ENCODE measurements around the gene IFI27L1. TPM values are rescaled to one million over a fixed set of nuclear protein-coding genes. Genes with fewer than 3 reads are reported as not detected.

The IFI27L1 gene
- polyA plus RNA-seq, 1 donor from 2014 or later = 37.9 TPM

- Histone ChIP-seq H3K9me2 (ENCODE audit: insufficient read depth, low read length) (no peaks in the 10 kb centered on the region), H3K36me3 (ENCODE audit: insufficient read depth, low read length) (no peaks in the 10 kb centered on the region), H3K9me3 (ENCODE audit: low read length) (no peaks in the 10 kb centered on the region), H3K79me2 (replicated peaks; ENCODE audit: insufficient read depth, low read length) (no peaks in the 10 kb centered on the region), H3K4me2 (ENCODE audit: low read length) (no peak overlapping the region), H3K4me3 (ENCODE audit: low read length) (no peak overlapping the region), H3K9ac (ENCODE audit: low read length) (no peak overlapping the region), H4K20me1 (ENCODE audit: insufficient read depth) (no peaks in the 10 kb centered on the region), H3K27me3 (ENCODE audit: insufficient read depth, low read depth, low read length) (no peaks in the 10 kb centered on the region), H2AFZ (ENCODE audit: low read depth, low read length) (no peak overlapping the region), H3K27ac (ENCODE audit: low read length) (no peak overlapping the region), H3F3A (ENCODE audit: insufficient read depth, low read length, poor library complexity, severe bottlenecking) (no peaks in the 10 kb centered on the region)
- TF ChIP-seq REST (IDR thresholded peaks at IDR 0.05; ENCODE audit: borderline replicate concordance) = no peak
- no peak for TF ChIP-seq EZH2 (IDR thresholded peaks at IDR 0.05; ENCODE audit: borderline replicate concordance, insufficient read depth, low read length, poor library complexity, severe bottlenecking)
- TF ChIP-seq RAD21 (conservative IDR thresholded peaks at IDR 0.05) = no peak
- TF ChIP-seq EP300 (conservative IDR thresholded peaks at IDR 0.05; ENCODE audit: poor library complexity, severe bottlenecking) = no peak
- no peak for TF ChIP-seq TAF1 (IDR thresholded peaks at IDR 0.05; ENCODE audit: low read depth)
- TF ChIP-seq POLR2AphosphoS5 (IDR thresholded peaks at IDR 0.05) = no peak
- no peak for TF ChIP-seq SMC3 (conservative IDR thresholded peaks at IDR 0.05; ENCODE audit: poor library complexity)
- TF ChIP-seq CTCF (IDR thresholded peaks at IDR 0.05; ENCODE audit: poor library complexity, severe bottlenecking) = no peak
- TF ChIP-seq MXI1 (conservative IDR thresholded peaks at IDR 0.05; ENCODE audit: poor library complexity, severe bottlenecking) = no peak
Measured at GRCh38 chr14:94115631-94116030, 34.5 kb downstream of the IFI27L1 start.

GRCh38 chr14:94116701-94117100 lies 35.6 kb downstream of the IFI27L1 start:
- no peak for TF ChIP-seq EP300 (conservative IDR thresholded peaks at IDR 0.05; ENCODE audit: poor library complexity, severe bottlenecking)
- no peak for TF ChIP-seq SMC3 (conservative IDR thresholded peaks at IDR 0.05; ENCODE audit: poor library complexity)
- TF ChIP-seq POLR2AphosphoS5 (IDR thresholded peaks at IDR 0.05) = no peak
- no peak for TF ChIP-seq REST (IDR thresholded peaks at IDR 0.05; ENCODE audit: borderline replicate concordance)
- no peak for TF ChIP-seq MXI1 (conservative IDR thresholded peaks at IDR 0.05; ENCODE audit: poor library complexity, severe bottlenecking)
- TF ChIP-seq RAD21 (conservative IDR thresholded peaks at IDR 0.05) = no peak
- no peak for TF ChIP-seq TAF1 (IDR thresholded peaks at IDR 0.05; ENCODE audit: low read depth)
- no peak for TF ChIP-seq CTCF (IDR thresholded peaks at IDR 0.05; ENCODE audit: poor library complexity, severe bottlenecking)
- no peak for TF ChIP-seq EZH2 (IDR thresholded peaks at IDR 0.05; ENCODE audit: borderline replicate concordance, insufficient read depth, low read length, poor library complexity, severe bottlenecking)
- Histone ChIP-seq H3K4me3 (ENCODE audit: low read length) (no peak overlapping the region), H3K27me3 (ENCODE audit: insufficient read depth, low read depth, low read length) (no peaks in the 10 kb centered on the region)

More at GRCh38 chr14:94116701-94117100, 35.6 kb downstream of the IFI27L1 start:
- H3K9me2 ChIP-seq (ENCODE audit: insufficient read depth, low read length) = no peaks in the 10 kb centered on the region
- H4K20me1 ChIP-seq (ENCODE audit: insufficient read depth) = no peaks in the 10 kb centered on the region
- no peak overlapping the region for H3K9ac ChIP-seq (ENCODE audit: low read length)
- no peaks in the 10 kb centered on the region for H3K79me2 ChIP-seq (replicated peaks; ENCODE audit: insufficient read depth, low read length)
- no peak overlapping the region for H2AFZ ChIP-seq (ENCODE audit: low read depth, low read length)
- H3K27ac ChIP-seq (ENCODE audit: low read length) = no peak overlapping the region
- H3K9me3 ChIP-seq (ENCODE audit: low read length) = no peaks in the 10 kb centered on the region
- no peak overlapping the region for H3K4me2 ChIP-seq (ENCODE audit: low read length)
- H3K36me3 ChIP-seq (ENCODE audit: insufficient read depth, low read length) = no peaks in the 10 kb centered on the region
- no peaks in the 10 kb centered on the region for H3F3A ChIP-seq (ENCODE audit: insufficient read depth, low read length, poor library complexity, severe bottlenecking)

All from neural cell (in vitro differentiated cells).